DND-41 (cell line): Measurements from ENCODE around the gene TAF11L3.
"Not testable (repeated sequence)": the region's sequence is repeated elsewhere in the genome, so short reads cannot be mapped to it uniquely, and the experiment has no call there.

Experiments used
- ATAC-seq: fragments of 200-7000 bp; cut with Tn5 transposase; 3 replicates; pipeline ENCODE4 v1.9.1; 2021; ENCODE audit warnings: low read depth; ENCODE audit not compliant: insufficient read depth
- DNase-seq: peaks from one replicate; pipeline ENCODE4 v3.0.0-alpha.2; 2020
- H2AFZ ChIP-seq: 2 replicates; pipeline ENCODE4 v1.6.0; 2012; ENCODE audit warnings: low read depth, low read length
- H3K27ac ChIP-seq: 2 replicates; pipeline ENCODE4 v1.5.1; 2012; ENCODE audit warnings: low read length, inconsistent platforms
- H3K27me3 ChIP-seq: fragments of 200-600 bp; sonication (generic); 2 replicates; pipeline ENCODE4 v1.6.0; 2012; ENCODE audit warnings: low read length, mild to moderate bottlenecking, inconsistent platforms; ENCODE audit not compliant: insufficient read depth, poor library complexity
- H3K36me3 ChIP-seq: 2 replicates; pipeline ENCODE4 v1.5.1; 2012; ENCODE audit warnings: low read length, inconsistent platforms; ENCODE audit not compliant: insufficient read depth
- H3K4me1 ChIP-seq: 2 replicates; pipeline ENCODE4 v1.5.1; 2012; ENCODE audit warnings: mild to moderate bottlenecking, low read length; ENCODE audit not compliant: insufficient read depth
- H3K4me2 ChIP-seq: 2 replicates; pipeline ENCODE4 v1.6.0; 2012; ENCODE audit warnings: mild to moderate bottlenecking, moderate library complexity, low read length, inconsistent platforms; ENCODE audit not compliant: insufficient read depth
- H3K4me3 ChIP-seq, 2 experiments: fragments of 200-600 bp in 1 of 2; shearing (Covaris generic) in 1 of 2; 2 replicates each; pipeline ENCODE4 v1.5.1; 2012 to 2016; ENCODE audit warnings: inconsistent platforms in 2 of 2, low read length in 2 of 2, mild to moderate bottlenecking in 2 of 2, low read depth in 1 of 2, moderate library complexity in 1 of 2
- H3K79me2 ChIP-seq: 2 replicates; pipeline ENCODE4 v1.6.0; 2012; ENCODE audit warnings: low read length, inconsistent platforms; ENCODE audit not compliant: insufficient read depth
- H3K9ac ChIP-seq: 2 replicates; pipeline ENCODE4 v1.6.0; 2012; ENCODE audit warnings: low read depth, mild to moderate bottlenecking, inconsistent platforms, low read length, moderate library complexity
- H3K9me3 ChIP-seq: 2 replicates; pipeline ENCODE4 v1.5.1; 2012; ENCODE audit warnings: low read length, moderate library complexity, mild to moderate bottlenecking, inconsistent platforms; ENCODE audit not compliant: insufficient read depth, severe bottlenecking
- H4K20me1 ChIP-seq: 2 replicates; pipeline ENCODE4 v1.6.0; 2012; ENCODE audit warnings: low read length; ENCODE audit not compliant: insufficient read depth
- CTCF ChIP-seq: IDR thresholded peaks from 2 replicates; pipeline ENCODE4 v1.5.1; 2012; ENCODE audit warnings: borderline replicate concordance, low read length, moderate library complexity, mild to moderate bottlenecking; ENCODE audit not compliant: poor library complexity, severe bottlenecking; ENCODE audit errors: extremely low read depth
- EZH2 ChIP-seq: IDR thresholded peaks from 3 replicates; pipeline ENCODE4 v1.6.1; 2012; ENCODE audit warnings: borderline replicate concordance, low read depth, mild to moderate bottlenecking, moderate library complexity, low read length, inconsistent platforms; ENCODE audit not compliant: severe bottlenecking

The TAF11L3 gene

GRCh38 chr5:17511775-17512325, 6.3 kb upstream of the TAF11L3 start:
- H3K36me3 ChIP-seq: no peaks in the 10 kb centered on the region
- no peak for DNase-seq
- TF ChIP-seq EZH2 (no peak), CTCF (no peak)
- no peaks in the 10 kb centered on the region for H3K79me2 ChIP-seq
- H3K4me2 ChIP-seq: no peak overlapping the region
- H2AFZ ChIP-seq: no peak overlapping the region
- no peak overlapping the region for H3K27ac ChIP-seq
- ATAC-seq: no peak
- H3K9me3 ChIP-seq: no peaks in the 10 kb centered on the region
- H3K27me3 ChIP-seq: no peaks in the 10 kb centered on the region
- no peaks in the 10 kb centered on the region for H3K4me1 ChIP-seq
- no peak overlapping the region for H3K9ac ChIP-seq
- H3K4me3 ChIP-seq: no peak overlapping the region
- H4K20me1 ChIP-seq: no peaks in the 10 kb centered on the region

- ATAC-seq, H3K4me3 ChIP-seq, H3K9ac ChIP-seq, H3K27me3 ChIP-seq, DNase-seq, H3K4me2 ChIP-seq, H2AFZ ChIP-seq, H3K79me2 ChIP-seq, H3K4me1 ChIP-seq, H3K9me3 ChIP-seq, H4K20me1 ChIP-seq, H3K27ac ChIP-seq, H3K36me3 ChIP-seq: not testable (repeated sequence)
Measured at GRCh38 chr5:17517526-17517925, 641 bp upstream of the TAF11L3 start.

GRCh38 chr5:17519508-17519907, 1.3 kb downstream of the TAF11L3 start:
- not testable (repeated sequence) for H4K20me1 ChIP-seq, H3K4me3 ChIP-seq, H2AFZ ChIP-seq, H3K27ac ChIP-seq, H3K79me2 ChIP-seq, H3K4me2 ChIP-seq, H3K4me1 ChIP-seq, H3K27me3 ChIP-seq, DNase-seq, ATAC-seq, H3K9me3 ChIP-seq, H3K36me3 ChIP-seq, H3K9ac ChIP-seq

GRCh38 chr5:17521501-17521900, 3.3 kb downstream of the TAF11L3 start, which contains the start of gene TAF11L4:
Gene TAF11L4, plus strand, starts transcription at chr5:17521801.
- H4K20me1 ChIP-seq, H3K9ac ChIP-seq, H3K36me3 ChIP-seq, H3K4me1 ChIP-seq, H3K9me3 ChIP-seq, H3K27me3 ChIP-seq, DNase-seq, H3K27ac ChIP-seq, H3K4me2 ChIP-seq, ATAC-seq, H3K4me3 ChIP-seq, H3K79me2 ChIP-seq, H2AFZ ChIP-seq: not testable (repeated sequence)

GRCh38 chr5:17524935-17525334, 6.8 kb downstream of the TAF11L3 start, which contains the start of gene TAF11L5:
Gene TAF11L5, plus strand, starts transcription at chr5:17525235.
- not testable (repeated sequence) for H3K4me3 ChIP-seq, DNase-seq, H3K27ac ChIP-seq, H4K20me1 ChIP-seq, H2AFZ ChIP-seq, H3K36me3 ChIP-seq, H3K4me1 ChIP-seq, H3K9me3 ChIP-seq, H3K27me3 ChIP-seq, ATAC-seq, H3K79me2 ChIP-seq, H3K9ac ChIP-seq, H3K4me2 ChIP-seq

GRCh38 chr5:17526504-17526903, 8.3 kb downstream of the TAF11L3 start:
- H3K27me3 ChIP-seq, ATAC-seq, H3K4me2 ChIP-seq, H3K9ac ChIP-seq, H3K79me2 ChIP-seq, H4K20me1 ChIP-seq, H3K4me3 ChIP-seq, DNase-seq, H3K9me3 ChIP-seq, H3K4me1 ChIP-seq, H3K27ac ChIP-seq, H2AFZ ChIP-seq, H3K36me3 ChIP-seq: not testable (repeated sequence)

GRCh38 chr5:17528369-17528768, 10.2 kb downstream of the TAF11L3 start, which contains the start of gene TAF11L6:
Gene TAF11L6, plus strand, starts transcription at chr5:17528669.
- ATAC-seq, H3K9me3 ChIP-seq, H4K20me1 ChIP-seq, H3K79me2 ChIP-seq, H3K27me3 ChIP-seq, H3K4me2 ChIP-seq, H3K27ac ChIP-seq, DNase-seq, H3K9ac ChIP-seq, H3K4me1 ChIP-seq, H2AFZ ChIP-seq, H3K4me3 ChIP-seq, H3K36me3 ChIP-seq: not testable (repeated sequence)
